Measurements from ENCODE around the gene SUN1.
"Not testable (repeated sequence)": the region's sequence is repeated elsewhere in the genome, so short reads cannot be mapped to it uniquely, and the experiment has no call there.

GRCh38 chr7:846958-847650, 14.8 kb downstream of the SUN1 start:
- TF ChIP-seq LARP7 (IDR thresholded peaks at IDR 0.05); EP300 (IDR thresholded peaks at IDR 0.05; ENCODE audit: borderline replicate concordance in 1 of 2, control insufficient read depth in 1 of 2, low read depth in 2 of 2, low read length in 2 of 2): not testable (repeated sequence)
